Sciatic nerve (tissue), 2 donors: Measurements from ENCODE around the gene CIT. TPM values are rescaled to one million over a fixed set of nuclear protein-coding genes. Genes with fewer than 3 reads are reported as not detected.
"Not testable (repeated sequence)": the region's sequence is repeated elsewhere in the genome, so short reads cannot be mapped to it uniquely, and the experiment has no call there.

Experiments used
- ATAC-seq: fragments of 200-7000 bp; cut with Tn5 transposase; one replicate; pipeline ENCODE4 v1.9.1; 2020; ENCODE audit warnings: mild to moderate bottlenecking, moderate library complexity
- DNase-seq: peaks from one replicate; pipeline ENCODE4 v3.0.0-alpha.2; 2020; ENCODE audit warnings: low spot score
- intact Hi-C: fragments of 100-400 bp; cut with DNase I; formaldehyde crosslinking; loops from one replicate; pipeline ENCODE4 v1.14.2; 2022
- total RNA-seq: library from RNA; stranded (reverse); fragmentation: NEBNext Ultra II Directional; extraction: Animal tissue kit (Norgen Biotek cat#: 25700); gene quantifications from one replicate; pipeline ENCODE4 v1.2.1, GENCODE V29; 2021
- donor health status: DM: no; HTN: no; CAD: no.
- donor health status: DM: no; HTN: no; CAD: no.

CIT gene
- total RNA-seq, 1 donor from 2014 or later, result 42.7 TPM

DNA sequence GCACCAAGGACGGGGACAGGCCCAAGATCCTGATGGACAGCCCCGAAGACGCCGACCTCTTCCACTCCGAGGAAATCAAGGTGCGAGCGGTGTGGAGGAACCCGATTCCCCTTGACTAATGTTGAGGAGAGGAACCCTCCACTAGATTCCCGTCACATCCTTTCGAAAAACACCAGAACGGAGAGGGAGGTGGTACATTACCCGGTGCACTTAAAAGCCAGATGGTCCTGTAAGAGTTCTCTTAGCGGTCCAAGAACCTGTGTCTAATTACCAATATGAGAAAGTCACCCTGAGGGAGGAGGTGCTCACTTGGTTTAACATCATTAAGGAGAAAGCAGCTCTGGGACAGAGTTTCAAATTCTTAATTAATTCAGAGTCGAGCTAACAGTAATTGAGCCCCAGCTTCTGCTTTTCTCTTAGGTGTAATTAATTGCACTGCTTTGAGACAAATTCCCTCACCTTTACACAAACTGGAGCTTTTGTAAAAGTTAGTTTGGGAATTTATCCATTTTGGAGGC is 208.7 kb downstream of the CIT start:
- peak; percentile 14 for ATAC-seq
- intact Hi-C loops, result no loop called here
- DNase-seq, result no peak

- ATAC-seq (peak; percentile 100), DNase-seq (peak; percentile 95)
- intact Hi-C loops, result no loop called here
These were observed 209.4 kb downstream of the CIT start, which contains the start of gene PRKAB1 for GRCh38 chr12:119667577-119668323. PRKAB1 (plus strand) TSS chr12:119668133; CDS start chr12:119668245, 112 bp downstream.

GRCh38 chr12:119666900-119667576 is 210.1 kb downstream of the CIT start:
- ATAC-seq (no peak), DNase-seq (no peak)
- intact Hi-C loops, result no loop called here

DNA sequence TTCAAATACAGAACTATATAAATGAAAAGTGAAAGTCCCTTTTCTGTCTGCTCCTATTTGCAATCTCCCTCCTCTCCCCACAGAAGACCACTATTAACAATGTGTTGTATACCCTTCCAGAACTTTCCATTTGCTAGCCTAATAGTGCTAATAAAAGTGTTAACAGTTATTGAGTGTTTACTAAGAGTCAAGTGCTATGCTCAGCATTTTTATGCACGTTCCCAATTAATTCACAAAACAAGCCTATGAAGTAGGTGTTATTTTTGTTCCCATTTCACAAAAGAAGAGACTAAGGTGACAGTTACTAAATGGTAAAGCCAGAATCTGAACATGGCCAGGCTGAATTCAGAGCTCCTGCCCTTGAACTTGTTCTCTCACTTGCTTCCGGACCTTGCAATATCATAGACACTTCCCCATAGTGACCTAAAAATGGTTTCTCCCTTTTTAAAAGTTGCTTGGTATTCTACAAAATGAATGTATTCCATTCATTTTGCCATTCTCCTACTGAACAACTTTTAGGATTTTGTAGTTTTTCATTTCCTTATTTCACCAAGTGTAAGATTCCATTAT is 210.8 kb downstream of the CIT start:
- DNase-seq (no peak), ATAC-seq (no peak)
- intact Hi-C loops, result no loop called here

DNA sequence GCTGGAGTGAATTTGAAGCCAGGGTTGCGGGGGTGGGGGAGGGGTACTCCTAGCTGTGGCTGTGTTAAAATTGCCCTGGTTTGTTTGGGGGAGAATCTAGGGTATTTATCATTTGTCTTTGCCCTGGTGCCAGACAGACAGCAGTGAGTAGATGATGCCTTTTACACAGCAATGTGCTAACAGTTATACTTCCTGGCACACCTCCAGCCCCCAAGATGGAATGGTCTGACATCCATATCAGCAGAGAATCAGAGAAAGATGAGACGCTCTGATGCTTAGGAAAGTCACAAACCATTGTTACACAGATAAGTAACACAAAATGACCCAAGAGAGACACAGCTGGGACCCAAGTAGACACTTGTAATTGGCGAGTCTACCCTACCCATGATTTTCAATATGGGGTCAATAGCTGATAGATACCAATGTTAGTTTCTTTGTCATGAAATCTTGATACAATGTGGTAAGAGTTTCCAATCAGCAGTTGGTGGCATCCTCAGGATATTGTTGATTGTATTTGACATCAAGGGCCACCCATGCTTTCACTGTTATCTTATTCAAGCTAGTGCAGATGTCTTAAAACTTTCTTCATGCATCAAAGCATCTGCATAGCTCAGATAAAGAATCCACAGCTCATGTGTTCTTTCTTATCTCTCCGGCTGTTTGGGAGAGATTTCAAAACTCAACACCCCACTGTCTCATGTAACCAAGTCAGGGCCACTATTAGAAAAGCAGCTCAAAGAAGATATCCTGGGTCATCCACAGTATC is 211.8 kb downstream of the CIT start:
- intact Hi-C loops, result no loop called here
- DNase-seq, result no peak
- no peak for ATAC-seq

- ATAC-seq (no peak), DNase-seq (no peak)
- intact Hi-C loops, result no loop called here
These were observed 212.5 kb downstream of the CIT start for GRCh38 chr12:119664642-119665041.

DNA sequence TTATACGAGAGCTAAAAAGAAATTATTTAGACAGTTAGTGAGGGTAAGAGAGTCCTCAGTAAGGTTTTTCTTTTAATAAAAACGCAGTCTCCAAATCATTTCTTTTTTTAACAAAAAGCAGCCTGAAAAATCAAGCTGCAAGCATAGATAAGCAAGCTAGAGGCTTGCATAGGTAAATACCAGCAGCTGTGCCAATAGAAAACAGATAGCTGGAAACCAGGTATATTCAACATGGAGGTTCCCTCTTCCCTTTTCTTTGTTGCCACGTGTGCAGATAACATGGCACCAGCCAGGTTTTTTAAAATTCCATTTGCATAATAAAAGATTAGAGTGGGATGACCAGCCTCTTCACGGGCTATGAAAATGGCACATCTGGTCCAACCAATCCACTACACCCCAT is 215.2 kb downstream of the CIT start:
- intact Hi-C loops, result no loop called here
- DNase-seq, result no peak

GRCh38 chr12:119660076-119660475 is 217.0 kb downstream of the CIT start:
- intact Hi-C loops, result no loop called here

More for the DNA sequence above, 215.2 kb downstream of the CIT start:
- ATAC-seq, result no peak

DNA sequence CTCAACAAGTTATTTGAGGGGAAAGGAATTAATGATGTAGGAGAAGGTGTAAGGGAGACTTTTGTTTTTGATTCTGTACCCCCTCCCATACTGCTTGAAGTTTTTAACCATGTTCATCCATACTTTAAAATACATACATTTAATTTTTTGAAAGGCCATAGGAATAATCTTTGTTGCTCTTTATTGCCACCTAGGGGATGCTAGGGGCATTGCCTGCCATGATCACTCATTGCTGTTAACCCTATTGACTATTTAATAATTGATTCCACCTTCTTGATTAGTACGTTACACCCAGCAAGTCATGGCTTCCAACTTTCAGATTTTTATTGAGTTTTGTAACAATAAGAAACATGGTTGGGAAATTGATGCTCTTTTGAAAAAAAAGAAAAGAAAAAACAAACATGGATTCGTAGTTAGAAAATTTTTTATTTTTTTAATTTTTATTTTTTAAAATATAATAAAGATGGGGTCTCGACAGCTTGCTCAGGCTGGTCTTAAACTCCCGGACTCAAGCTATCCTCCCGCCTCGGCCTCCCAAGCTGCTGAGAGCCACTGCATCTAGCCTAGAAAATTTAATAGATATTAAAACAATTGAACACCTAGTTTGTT is 217.7 kb downstream of the CIT start:
- DNase-seq, result no peak

More at GRCh38 chr12:119660076-119660475, 217.0 kb downstream of the CIT start:
- DNase-seq (no peak), ATAC-seq (no peak)

GRCh38 chr12:119658166-119658565 is 219.0 kb downstream of the CIT start:
- DNase-seq, result not testable (repeated sequence)

More for the DNA sequence above, 217.7 kb downstream of the CIT start:
- intact Hi-C loops, result no loop called here
- ATAC-seq, result no peak

GRCh38 chr12:119657001-119657400 is 220.1 kb downstream of the CIT start:
- ATAC-seq, intact Hi-C loops, DNase-seq: not testable (repeated sequence)

More at GRCh38 chr12:119658166-119658565, 219.0 kb downstream of the CIT start:
- ATAC-seq, intact Hi-C loops: not testable (repeated sequence)

DNA sequence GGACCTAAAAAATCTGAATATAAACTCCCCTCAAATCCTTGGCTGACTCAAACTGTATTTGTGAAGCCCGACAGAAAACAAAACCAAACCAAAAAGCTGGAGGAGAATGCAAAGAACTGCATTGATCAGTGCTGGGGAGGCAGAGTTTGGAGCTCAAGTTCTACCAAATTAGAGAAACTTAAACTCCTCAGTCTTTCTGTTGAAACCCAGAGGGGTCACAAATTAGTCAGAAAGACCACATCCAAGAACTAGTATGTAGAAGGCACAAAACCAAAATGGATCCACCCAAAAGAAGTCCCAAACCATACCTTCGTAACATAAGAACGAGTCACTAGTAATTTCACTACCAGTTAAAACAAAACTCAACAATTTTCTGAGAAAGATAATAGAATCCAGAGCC is 224.5 kb downstream of the CIT start:
- ATAC-seq, result no peak
- intact Hi-C loops, result no loop called here
- no peak for DNase-seq

- DNase-seq, result no peak
- intact Hi-C loops, result no loop called here
- ATAC-seq, result no peak
These were observed 227.8 kb downstream of the CIT start for GRCh38 chr12:119649202-119649808.

GRCh38 chr12:119645535-119646059 is 231.5 kb downstream of the CIT start:
- intact Hi-C loops, result no loop called here
- DNase-seq, result no peak
- ATAC-seq, result no peak

- ATAC-seq (no peak), DNase-seq (no peak)
- intact Hi-C loops, result no loop called here
These were observed 232.2 kb downstream of the CIT start for GRCh38 chr12:119644930-119645329.

DNA sequence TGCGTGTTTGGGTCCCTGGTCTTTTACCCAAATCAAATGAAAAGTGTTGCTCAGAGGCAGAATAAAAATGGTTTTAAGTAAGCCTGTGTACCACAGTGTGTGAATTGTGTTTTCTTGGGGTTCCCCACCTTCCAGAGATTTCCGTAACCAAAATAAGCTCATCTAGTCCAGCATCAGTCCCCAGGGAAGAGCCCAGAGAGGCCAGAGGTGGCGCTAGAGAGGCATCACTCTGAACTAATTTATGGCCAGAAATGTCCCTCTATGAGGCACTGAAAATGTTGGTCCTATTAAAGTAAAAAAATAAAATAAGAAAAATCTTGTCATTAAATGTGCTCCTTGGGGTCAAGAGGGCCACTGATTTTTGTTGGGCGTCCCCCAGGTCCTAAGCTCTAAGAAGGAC is 234.1 kb downstream of the CIT start:
- ATAC-seq (no peak), DNase-seq (no peak)
- intact Hi-C loops, result no loop called here
